NCI-H510A (cell line): ENCODE data around the gene ARAP1.

ENCODE experiments used
- DNase-seq: peaks from one replicate; lab custom pipeline; 2025; lab: John Stamatoyannopoulos, UW

The ARAP1 gene

GRCh38 chr11:72779495-72780128, 27.4 kb upstream of the ARAP1 start:
- no peak for DNase-seq

- no peak for DNase-seq
These were observed 26.6 kb upstream of the ARAP1 start for GRCh38 chr11:72778535-72779494.

DNA sequence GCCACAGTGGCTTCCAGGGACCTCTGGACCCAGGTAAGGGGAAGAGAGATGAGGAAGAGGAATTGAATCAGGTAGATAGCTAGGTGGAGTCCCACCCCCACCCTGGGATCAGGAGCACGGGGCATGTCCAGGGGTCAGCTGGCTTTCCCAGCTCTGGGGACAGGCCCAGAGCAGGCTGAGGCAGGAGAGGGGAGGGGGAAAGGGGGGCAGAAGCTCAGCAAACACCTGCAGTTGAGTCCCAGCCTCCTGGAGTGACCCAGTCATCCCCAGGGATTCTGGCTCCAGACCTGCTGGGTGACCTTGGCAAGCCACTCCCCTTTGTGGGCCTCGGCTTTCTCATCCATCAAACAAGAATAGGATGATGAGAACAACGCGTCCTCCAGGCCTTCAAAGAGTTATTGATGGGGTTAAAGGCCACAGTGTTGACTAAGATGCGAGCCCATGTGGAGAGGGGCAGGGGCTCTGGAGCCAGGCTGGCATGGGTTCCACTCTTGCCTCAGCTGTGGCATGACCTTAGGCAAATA, 25.6 kb upstream of the ARAP1 start:
- DNase-seq = peak; percentile 26

DNA sequence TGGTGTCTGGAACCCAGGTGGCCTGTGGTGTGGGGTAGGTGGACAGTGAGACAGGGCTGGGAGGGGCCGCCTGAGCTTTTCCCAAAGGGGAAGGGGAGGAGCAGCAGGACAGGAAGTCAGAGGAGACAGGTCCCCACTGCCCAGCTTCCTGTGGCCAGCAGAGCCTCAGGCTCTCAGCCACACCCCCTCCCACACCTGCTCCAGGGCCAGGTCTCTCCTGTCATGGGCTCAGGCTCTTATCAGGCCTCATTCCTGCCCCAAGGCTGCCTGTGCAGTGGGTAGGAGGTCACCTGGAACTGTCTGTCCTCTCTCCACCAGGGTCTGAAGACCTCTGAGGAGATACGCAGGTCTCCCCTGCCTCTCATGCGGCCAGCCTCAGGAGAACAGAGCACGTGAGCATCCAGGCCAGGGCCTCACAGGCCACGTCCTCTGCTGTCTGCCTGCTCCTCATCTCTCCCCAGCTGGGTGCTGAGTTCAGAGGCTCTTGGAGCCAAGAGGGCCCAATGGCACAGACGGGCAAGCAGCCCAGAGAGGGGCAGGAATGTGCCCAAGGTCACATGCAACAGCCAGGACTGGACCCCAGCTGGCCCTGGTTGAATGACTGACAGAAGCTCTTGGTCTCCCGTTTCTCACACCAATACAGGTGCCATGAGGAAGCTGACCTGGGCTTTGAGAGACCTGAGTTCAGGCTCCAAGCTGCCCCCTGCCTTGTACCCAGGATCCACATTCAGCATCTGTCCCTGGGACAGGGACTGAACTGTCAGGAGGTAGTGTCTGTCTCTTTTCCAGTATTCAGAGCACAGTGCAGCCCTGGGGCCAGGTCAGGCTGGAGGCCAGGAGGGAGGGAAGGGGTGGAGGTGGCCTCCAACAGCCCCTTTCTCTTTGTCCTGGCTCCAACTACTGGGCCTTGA, 24.9 kb upstream of the ARAP1 start:
- DNase-seq = no peak

- no peak for DNase-seq
These were observed 24.1 kb upstream of the ARAP1 start for GRCh38 chr11:72776117-72776843.

- no peak for DNase-seq
These were observed 23.3 kb upstream of the ARAP1 start for GRCh38 chr11:72775288-72776110.

DNA sequence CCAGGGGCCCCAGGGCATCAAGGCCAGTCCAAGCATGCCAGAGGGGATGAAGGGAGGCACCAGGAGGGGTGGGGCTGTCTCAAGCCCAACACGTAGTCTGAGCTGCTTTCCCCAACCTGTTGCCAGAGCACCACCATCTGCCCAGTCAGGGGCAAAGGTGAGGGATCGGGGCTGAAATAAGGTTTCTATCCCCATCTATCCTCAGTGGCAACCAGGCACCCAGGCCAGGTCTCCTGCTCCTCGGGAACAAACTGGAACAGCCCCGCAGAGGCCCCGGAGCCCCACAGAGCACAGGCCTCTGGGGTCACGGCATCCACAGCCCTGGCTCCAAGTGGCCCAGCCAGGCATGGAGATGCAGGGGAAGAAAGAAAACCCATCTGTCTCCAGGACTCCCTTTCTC, 22.3 kb upstream of the ARAP1 start:
- DNase-seq = no peak

- DNase-seq = no peak
These were observed 21.5 kb upstream of the ARAP1 start for GRCh38 chr11:72773696-72774095.

GRCh38 chr11:72773291-72773690, 21.1 kb upstream of the ARAP1 start:
- no peak for DNase-seq

DNA sequence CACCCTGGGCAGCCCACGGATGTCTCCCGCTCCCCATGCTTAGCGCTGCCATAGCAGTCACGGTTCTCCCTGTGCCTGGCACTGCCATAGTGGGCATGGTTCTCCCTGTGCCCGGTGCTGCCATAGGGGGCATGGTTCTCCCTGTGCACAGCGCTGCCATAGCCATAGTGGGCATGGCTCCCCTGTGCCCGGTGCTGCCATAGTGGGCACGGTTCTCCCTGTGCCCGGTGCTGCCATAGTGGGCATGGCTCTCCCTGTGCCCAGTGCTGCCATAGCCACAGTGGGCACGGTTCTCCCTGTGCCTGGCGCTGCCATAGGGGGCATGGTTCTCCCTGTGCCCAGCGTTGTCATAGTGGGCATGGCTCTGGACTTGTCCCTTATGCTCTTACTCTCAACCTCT, 19.9 kb upstream of the ARAP1 start:
- DNase-seq = no peak

- DNase-seq = no peak
These were observed 19.3 kb upstream of the ARAP1 start for GRCh38 chr11:72771507-72771906.

DNA sequence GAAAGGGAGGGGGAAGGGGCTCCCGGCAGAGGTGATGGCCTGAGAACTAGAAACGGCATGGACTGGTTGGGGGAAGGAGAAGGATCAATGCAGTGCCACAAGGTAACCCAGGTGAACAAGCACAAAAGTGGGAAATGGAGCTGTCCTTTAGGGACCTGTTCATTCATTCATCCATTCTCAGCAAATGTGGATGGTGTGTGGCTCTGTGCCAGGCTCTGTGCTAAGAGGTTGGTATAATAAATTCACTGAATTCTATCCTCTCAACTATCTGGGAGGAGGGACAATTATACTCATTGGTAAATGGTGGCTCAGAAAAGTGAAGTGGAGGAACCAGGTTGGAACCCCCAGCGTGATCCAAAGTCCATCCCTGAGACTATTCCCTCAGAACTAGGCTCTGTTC, 18.6 kb upstream of the ARAP1 start:
- DNase-seq = no peak

- DNase-seq = no peak
These were observed 17.5 kb upstream of the ARAP1 start for GRCh38 chr11:72769680-72770079.

DNA sequence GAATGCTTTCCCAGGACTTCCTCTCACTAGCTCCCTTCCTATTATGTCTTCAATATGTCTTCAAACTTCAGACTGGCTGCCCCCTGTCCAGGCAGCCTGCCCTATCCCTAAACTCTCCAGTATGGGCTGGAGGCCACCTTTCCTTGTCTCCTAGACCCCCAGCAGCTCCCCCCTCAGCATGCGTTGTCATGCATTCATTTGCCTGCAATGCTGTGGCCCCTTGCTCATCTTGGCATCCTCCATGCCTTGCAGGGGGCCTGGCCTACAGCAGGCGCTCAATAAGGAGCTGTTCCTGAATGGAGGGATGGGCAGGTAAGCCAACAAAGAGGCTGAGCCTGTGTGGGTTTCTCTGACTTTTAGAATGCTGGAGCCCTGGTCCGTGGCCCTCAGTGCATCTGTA, 16.4 kb upstream of the ARAP1 start:
- DNase-seq = no peak

- no peak for DNase-seq
These were observed 15.2 kb upstream of the ARAP1 start for GRCh38 chr11:72767203-72768062.

DNA sequence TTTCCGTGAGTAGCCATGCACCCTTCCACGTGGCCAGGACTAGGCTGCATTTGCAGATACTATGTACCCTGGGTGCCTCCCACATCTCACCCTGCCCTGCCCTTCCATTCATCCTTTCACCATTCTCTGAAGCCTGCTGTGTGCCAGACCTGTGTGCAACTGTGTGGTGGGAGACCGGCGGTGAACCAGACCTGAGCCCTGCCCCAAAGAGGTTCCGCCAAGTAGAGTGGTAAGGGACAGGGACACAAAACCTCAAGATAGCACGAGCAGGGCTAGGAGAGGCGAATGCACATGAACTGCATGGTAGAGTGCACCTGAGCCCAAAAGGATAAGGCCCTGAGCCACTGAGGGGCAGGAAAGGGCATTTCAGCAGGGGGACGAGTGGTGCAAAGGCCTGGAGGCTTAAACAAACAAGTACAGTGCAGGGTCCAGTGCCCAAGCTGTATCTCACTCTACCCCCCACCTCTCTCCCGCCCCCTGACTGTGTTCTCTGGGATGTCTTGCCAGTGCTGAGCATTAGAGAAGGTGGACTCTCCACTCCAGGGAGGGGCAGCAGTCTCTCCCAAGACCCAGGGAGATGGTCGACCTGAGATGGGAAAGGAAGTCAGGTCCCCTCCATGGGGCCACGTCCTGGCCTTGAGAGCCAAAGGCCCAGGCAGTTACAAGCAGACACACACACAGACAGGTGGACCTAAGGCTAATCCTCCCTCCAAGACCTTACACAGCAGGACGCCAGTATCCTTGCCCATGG, 14.1 kb upstream of the ARAP1 start:
- no peak for DNase-seq

DNA sequence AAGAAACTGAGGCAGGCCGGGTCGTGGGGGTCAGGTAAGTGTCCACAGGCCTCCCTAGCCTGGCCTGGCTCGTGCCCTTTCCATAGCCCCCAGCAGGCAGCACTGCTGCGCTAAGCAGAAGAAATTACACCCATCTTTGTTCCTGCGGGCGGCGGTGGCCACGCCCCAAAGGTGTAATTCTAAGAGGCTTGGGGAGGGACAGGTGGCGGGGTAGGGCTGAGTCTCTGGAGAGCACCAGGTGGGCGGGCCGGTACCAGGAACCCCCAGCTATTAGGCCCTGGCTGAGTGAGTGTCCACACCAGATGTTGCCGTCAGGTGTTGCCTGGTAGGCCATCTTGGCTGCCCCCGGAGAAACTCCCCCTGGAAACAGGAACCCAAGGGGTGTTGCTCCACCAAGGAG, 12.3 kb upstream of the ARAP1 start:
- peak; percentile 94 for DNase-seq

DNA sequence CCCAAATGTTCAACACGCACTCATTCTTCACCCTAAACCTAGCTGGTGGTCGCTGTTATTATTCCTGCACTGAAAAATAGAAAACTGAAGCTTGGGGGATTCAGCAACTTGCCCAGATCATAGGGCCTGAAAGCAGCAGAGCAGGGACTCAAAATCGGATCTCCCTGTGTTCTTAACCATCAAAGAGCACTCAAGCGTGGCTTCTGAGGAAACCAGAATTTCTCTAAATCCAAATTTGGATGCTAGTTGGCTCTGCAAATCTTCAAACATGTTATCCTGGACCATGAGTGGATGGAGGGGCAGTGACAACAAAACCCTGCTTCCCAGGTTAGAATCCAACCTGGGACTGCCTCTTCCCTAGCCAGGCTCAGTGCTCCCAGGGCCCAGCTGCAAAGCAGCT, 11.6 kb upstream of the ARAP1 start:
- no peak for DNase-seq
